Measurements from ENCODE around the gene GOLT1B. TPM values are rescaled to one million over a fixed set of nuclear protein-coding genes. Genes with fewer than 3 reads are reported as not detected.

The GOLT1B gene
- total RNA-seq, 1 experiment from 2014 or later: 46.1 TPM

- no peaks in the 10 kb centered on the region for H3K9me3 ChIP-seq (ENCODE audit: control insufficient read depth, low read depth, low read length)
- no peaks in the 10 kb centered on the region for H3K79me2 ChIP-seq (ENCODE audit: insufficient read depth, low read length)
- no CpG with 5 or more reads among the region's 5 CpGs for WGBS (ENCODE audit: extremely low coverage, insufficient read length, low lambda C conversion rate)
- no peak overlapping the region for H4K8ac ChIP-seq (replicated peaks; ENCODE audit: insufficient read length, low read depth, low read length)
- Mint-ChIP-seq H3K27ac (no peak overlapping the region), H3K27me3 (ENCODE audit: low read depth) (peaks cover 2% of the 10 kb centered on the region), H3K4me1 (peaks cover 6 to 7% of the 10 kb centered on the region in 2 experiments; a peak in 1 of 4 replicates), H3K4me3 (no peak overlapping the region), H3K36me3 (ENCODE audit: insufficient read depth in 1 of 3, low read depth in 3 of 3) (no peaks in the 10 kb centered on the region), H3K9me3 (no peaks in the 10 kb centered on the region)
- no peak overlapping the region for H3K23ac ChIP-seq (ENCODE audit: insufficient read length, low read depth, low read length)
- no peak overlapping the region for H4K91ac ChIP-seq (ENCODE audit: insufficient read length, low read depth, low read length)
- H3K79me1 ChIP-seq (ENCODE audit: insufficient read depth, low read depth, low read length, poor library complexity, severe bottlenecking): no peaks in the 10 kb centered on the region
- H3K9ac ChIP-seq (ENCODE audit: extremely low read depth, insufficient read length, low read length): no peak overlapping the region
- DNase-seq: no peak
- H4K20me1 ChIP-seq (ENCODE audit: control insufficient read depth, insufficient read depth, insufficient read length): no peaks in the 10 kb centered on the region
- H2BK12ac ChIP-seq (ENCODE audit: insufficient read length, low read depth, low read length): no peak overlapping the region
- no peak overlapping the region for H2BK5ac ChIP-seq (ENCODE audit: insufficient read length, low read length)
- H3K4ac ChIP-seq (ENCODE audit: low read depth, low read length): no peak overlapping the region
- H2AFZ ChIP-seq (ENCODE audit: low read length): no peak overlapping the region
- no peaks in the 10 kb centered on the region for H3K23me2 ChIP-seq (ENCODE audit: insufficient read length, low read depth, low read length, poor library complexity, severe bottlenecking)
- H3K27me3 ChIP-seq (ENCODE audit: insufficient read depth, low read length): no peaks in the 10 kb centered on the region
- H3K4me2 ChIP-seq (ENCODE audit: insufficient read depth, insufficient read length, low read length): no peak overlapping the region
- H2BK20ac ChIP-seq (ENCODE audit: low read depth, low read length, poor library complexity, severe bottlenecking): no peak overlapping the region
- H3K27ac ChIP-seq (ENCODE audit: insufficient read length, low read depth, low read length): no peak overlapping the region
- no peak for TF ChIP-seq CTCF (conservative IDR thresholded peaks at IDR 0.05)
- H3K18ac ChIP-seq (ENCODE audit: insufficient read length, low read depth, low read length): no peak overlapping the region
- no peak overlapping the region for H3K14ac ChIP-seq (ENCODE audit: insufficient read depth, low read length)
- no peak overlapping the region for H2BK120ac ChIP-seq (ENCODE audit: low read depth, low read length, poor library complexity, severe bottlenecking)
- H3K56ac ChIP-seq (ENCODE audit: insufficient read length, low read depth, low read length): no peak overlapping the region
- H3T11ph ChIP-seq (ENCODE audit: low read length): no peak overlapping the region
- H4K5ac ChIP-seq (ENCODE audit: insufficient read length, low read depth, low read length): no peak overlapping the region
- no peak overlapping the region for H2AK5ac ChIP-seq (ENCODE audit: insufficient read length, low read length)
- no peak overlapping the region for H2BK15ac ChIP-seq (ENCODE audit: low read depth, low read length)
- no peaks in the 10 kb centered on the region for H3K4me1 ChIP-seq (ENCODE audit: insufficient read depth, low read length)
Measured at GRCh38 chr12:21542403-21542802, 40.8 kb downstream of the GOLT1B start.
